ENCODE data around the gene RTEL1.
"Not testable (repeated sequence)": the region's sequence is repeated elsewhere in the genome, so short reads cannot be mapped to it uniquely, and the experiment has no call there.

RTEL1 gene

DNA sequence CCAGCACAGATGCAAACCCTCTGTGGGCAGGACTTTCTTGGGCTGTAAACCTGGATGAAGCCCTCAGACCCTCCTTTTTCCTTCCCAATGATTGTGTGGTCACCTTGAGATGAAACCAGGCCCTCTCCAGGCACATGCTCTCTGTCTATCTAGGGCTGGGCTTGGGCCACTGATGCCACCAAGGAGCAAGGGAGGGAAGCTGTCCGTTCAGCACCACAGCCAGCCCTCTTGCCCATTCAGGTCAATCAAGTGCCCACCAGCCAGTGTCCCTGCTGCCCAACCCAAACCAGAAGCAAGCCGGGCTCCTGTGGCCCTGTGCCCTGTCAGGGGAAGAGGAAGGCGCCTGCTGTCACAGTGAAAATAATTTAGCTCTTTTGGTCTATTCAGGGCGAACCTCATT is 12.9 kb upstream of the RTEL1 start:
- DNase-seq (ENCODE audit: low read depth, low spot score) = no peak
- H3K27ac ChIP-seq = no peak overlapping the region

- no peak for DNase-seq (ENCODE audit: low read depth, low spot score)
- H3K27ac ChIP-seq = no peak overlapping the region
Measured at GRCh38 chr20:63648190-63648589, 9.9 kb upstream of the RTEL1 start.

- DNase-seq (ENCODE audit: low read depth, low spot score) = no peak
- H3K27ac ChIP-seq = no peak overlapping the region
Measured at GRCh38 chr20:63648895-63649589, 9.1 kb upstream of the RTEL1 start.

- DNase-seq (ENCODE audit: low read depth, low spot score); H3K27ac ChIP-seq: not testable (repeated sequence)
Measured at GRCh38 chr20:63650486-63650885, 7.6 kb upstream of the RTEL1 start.

GRCh38 chr20:63651942-63652191 is 6.2 kb upstream of the RTEL1 start:
- no peak overlapping the region for H3K27ac ChIP-seq
- DNase-seq (ENCODE audit: low read depth, low spot score) = no peak

GRCh38 chr20:63652192-63652980 is 5.7 kb upstream of the RTEL1 start:
- DNase-seq (ENCODE audit: low read depth, low spot score) = no peak
- no peak overlapping the region for H3K27ac ChIP-seq

DNA sequence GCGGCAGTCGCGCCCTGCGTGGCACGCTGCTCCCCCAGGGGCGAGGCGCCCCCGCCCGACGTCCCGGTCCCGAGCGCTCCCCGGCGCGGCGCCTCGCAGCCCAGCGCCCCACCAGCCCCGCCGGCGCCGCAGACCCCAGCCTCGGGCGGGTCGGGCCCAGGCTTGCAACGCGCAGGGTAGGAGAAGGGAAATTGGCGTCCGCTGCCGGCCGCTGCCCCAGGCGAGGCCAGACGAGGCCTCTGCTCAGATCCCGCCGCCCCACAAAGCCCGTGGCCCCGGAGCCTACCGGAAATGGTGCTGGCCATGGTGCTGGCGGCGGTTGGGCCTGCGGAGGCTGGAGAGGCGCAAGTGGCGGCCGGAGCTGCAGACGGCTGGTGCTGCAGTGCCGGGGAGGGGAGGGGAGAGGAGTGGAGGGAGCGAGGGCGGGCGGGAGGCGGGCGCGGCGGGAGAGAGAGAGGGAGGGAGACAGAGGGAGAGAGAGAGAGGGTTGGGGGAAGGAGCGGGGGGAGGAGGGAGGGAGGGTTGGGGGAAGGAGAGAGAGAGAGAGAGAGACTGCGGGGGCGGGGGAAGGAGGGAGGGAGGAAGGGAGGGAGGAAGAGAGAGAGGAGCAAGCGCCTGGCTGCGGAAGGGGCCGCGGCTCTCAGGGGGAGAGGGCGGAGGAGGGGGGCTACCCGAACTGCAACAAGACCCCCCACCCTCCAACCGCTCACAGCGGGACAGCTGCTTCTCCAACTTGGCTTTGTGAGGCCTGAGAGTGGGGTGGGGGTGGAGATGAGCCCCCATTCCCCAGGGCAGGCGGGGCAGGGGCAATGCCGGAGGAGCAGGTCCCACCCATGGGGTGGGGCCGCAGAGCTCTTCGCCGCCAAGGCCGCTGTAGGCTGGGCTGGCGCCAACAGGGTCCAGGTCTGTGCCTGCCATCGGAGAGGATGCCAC is 4.8 kb upstream of the RTEL1 start, which contains the start of gene STMN3:
Gene STMN3 (minus strand): TSS at position 384 of the 933 bp plus-strand sequence. CDS start 79 bp downstream, at position 305.
- DNase-seq (ENCODE audit: low read depth, low spot score) = no peak
- H3K27ac ChIP-seq = no peak within 1 kb of the TSS

DNA sequence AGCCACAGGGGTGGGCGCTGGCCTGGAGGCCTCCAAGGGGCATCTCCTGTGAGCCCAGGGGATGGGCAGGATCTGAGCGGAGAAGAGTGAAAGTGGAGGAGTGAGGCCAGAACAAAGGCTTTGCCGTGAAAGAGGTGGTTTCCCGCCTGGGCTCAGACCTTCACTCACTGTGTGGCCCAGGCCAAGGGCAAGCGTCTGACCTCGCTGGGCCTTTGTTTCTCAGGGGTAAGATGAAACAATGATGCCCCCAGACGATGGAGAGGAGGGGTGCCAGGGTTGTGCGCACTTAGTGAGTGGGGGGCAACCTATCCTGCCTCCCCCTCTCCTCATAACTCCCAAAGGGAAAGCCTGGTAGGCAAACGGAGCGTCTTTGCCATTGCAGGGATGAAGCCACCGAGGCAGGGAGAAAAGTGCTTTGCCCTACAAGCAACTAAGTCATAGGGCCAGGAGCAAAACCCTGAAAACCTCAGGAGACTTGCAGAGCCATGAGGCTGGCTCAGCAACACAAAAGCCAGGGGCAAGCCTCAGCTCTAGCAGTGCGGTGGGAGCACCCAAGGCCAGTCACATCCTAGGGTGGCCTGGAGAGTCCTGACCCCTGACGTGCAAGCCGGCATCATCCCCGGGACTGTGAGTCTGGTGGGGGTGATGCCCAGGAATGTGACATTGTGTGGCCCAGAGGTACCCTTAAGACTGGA is 4.0 kb upstream of the RTEL1 start:
- no peak for DNase-seq (ENCODE audit: low read depth, low spot score)
- H3K27ac ChIP-seq = no peak overlapping the region

DNA sequence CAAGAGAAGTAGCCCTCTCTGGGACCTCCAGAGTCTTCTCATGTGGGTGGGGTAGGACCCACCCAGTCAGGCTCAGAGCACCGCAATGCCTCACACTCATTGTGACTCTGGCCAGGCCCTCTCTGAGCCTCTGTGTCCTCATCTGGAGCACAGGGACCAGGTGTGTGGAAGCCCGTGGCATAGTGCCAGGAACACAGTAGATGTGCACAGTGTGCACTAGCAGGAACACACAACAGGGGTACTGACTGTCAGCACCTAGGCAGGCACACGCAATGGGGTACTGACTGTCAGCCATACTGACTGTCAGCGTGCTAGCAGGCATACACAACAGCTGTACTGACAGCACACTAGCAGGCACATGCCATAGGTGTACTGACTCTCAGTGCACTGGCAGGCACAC is 2.9 kb upstream of the RTEL1 start:
- DNase-seq (ENCODE audit: low read depth, low spot score) = no peak
- no peak overlapping the region for H3K27ac ChIP-seq

GRCh38 chr20:63656451-63656850 is 1.7 kb upstream of the RTEL1 start:
- no peak for DNase-seq (ENCODE audit: low read depth, low spot score)
- no peak overlapping the region for H3K27ac ChIP-seq

GRCh38 chr20:63657260-63657936 is 714 bp upstream of the RTEL1 start:
- H3K27ac ChIP-seq = peak overlapping the region; percentile 50
- no peak for DNase-seq (ENCODE audit: low read depth, low spot score)

GRCh38 chr20:63658749-63659187 is 656 bp downstream of the RTEL1 start:
- peak overlapping the region; percentile 50 for H3K27ac ChIP-seq
- DNase-seq (ENCODE audit: low read depth, low spot score) = no peak

DNA sequence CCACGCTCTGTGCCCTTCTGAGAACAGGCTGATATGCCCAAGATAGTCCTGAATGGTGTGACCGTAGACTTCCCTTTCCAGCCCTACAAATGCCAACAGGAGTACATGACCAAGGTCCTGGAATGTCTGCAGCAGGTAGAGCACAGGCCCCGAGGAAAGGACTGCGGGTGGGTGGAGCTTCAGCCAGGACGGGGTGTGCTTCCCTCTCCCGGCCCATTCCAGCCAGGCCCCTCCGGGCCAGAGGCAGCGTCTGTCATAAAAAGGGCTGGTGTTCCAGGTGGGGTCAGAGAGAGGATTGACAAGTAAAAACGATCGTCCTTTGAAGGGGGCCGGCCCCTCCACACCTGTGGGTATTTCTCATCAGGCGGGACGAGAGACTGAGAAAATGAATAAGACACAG is 1.3 kb downstream of the RTEL1 start:
- peak overlapping the region; percentile 50 for H3K27ac ChIP-seq
- no peak for DNase-seq (ENCODE audit: low read depth, low spot score)

DNA sequence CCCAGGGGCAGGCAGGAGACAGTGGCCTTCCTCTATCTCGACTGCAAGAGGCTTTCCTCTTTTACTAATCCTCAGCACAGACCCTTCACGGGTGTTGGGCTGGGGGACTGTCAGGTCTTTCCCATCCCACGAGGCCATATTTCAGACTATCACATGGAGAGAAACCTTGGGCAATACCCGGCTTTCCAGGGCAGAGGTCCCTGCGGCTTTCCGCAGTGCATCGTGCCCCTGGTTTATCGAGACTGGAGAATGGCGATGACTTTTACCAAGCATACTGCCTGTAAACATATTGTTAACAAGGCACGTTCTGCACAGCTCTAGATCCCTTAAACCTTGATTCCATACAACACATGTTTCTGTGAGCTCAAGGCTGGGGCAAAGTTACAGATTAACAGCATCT is 2.1 kb downstream of the RTEL1 start:
- not testable (repeated sequence) for DNase-seq (ENCODE audit: low read depth, low spot score); H3K27ac ChIP-seq

- no peak for DNase-seq (ENCODE audit: low read depth, low spot score)
- H3K27ac ChIP-seq = no peak overlapping the region
Measured at GRCh38 chr20:63660622-63661021, 2.5 kb downstream of the RTEL1 start.

- H3K27ac ChIP-seq = no peak overlapping the region
- no peak for DNase-seq (ENCODE audit: low read depth, low spot score)
Measured at GRCh38 chr20:63661108-63661507, 3.0 kb downstream of the RTEL1 start.

DNA sequence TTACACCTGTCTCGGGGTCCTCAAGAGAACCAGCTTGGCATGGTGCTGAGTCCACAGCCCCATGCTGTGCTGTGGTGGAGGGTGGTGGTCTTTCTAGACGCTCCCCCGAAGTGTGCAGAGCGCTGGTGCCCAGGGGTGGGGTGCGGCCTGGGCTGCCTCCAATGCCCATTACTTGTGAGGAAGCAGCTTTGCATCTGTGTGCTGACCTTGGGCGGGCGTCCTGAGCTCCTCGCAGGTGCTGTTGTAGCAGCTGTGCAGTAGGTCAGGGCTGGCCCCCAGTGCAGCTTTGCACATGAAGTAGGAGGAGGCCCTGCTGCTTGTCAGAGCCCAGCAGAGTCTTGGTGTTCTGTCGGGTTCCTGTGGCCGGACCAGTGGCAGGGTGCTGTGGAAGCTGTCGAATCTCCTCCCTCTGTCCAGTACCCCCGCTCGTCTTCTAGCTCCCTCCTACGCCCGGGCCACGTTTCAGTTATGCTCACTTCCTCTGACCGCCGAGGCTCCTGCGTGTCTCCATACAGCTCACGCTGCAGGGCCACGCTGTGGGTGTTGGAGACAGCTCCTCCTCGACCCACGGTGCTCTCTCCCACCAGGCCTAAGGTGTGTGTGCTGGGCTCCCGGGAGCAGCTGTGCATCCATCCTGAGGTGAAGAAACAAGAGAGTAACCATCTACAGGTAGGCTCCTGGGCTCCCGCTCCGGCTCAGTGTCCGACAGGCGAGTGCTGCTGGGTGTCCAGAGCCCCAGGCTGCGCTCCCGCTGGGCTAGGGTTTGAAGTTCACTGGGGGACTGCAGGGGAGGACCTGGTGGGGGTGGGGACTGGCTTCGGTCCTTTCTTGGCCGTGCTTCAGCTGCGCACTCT is 4.1 kb downstream of the RTEL1 start:
- no peak overlapping the region for H3K27ac ChIP-seq
- DNase-seq (ENCODE audit: low read depth, low spot score) = no peak

DNA sequence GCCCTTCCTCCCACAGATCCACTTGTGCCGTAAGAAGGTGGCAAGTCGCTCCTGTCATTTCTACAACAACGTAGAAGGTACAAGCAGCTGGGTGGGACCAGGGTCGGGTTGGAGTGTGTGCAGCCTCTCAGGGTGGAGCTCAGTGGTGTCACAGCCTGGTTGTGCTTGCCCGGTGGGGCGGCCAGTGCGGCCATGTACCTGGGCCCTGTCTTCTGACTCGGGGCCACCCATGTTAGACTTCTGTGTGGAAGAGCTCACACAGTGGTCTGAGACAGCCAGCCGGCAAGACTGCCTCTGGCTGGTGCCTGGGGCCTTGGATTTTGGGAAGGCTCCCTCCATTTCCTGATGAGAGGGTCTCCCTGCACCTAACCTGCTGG is 4.7 kb downstream of the RTEL1 start:
- DNase-seq (ENCODE audit: low read depth, low spot score) = no peak
- no peak overlapping the region for H3K27ac ChIP-seq
